Astrocyte (in vitro differentiated cells and primary cell): ENCODE measurements around the gene PODN. TPM values are rescaled to one million over a fixed set of nuclear protein-coding genes. Genes with fewer than 3 reads are reported as not detected.

Source experiments
- DNase-seq: peaks from one replicate; pipeline ENCODE4 v3.0.0-alpha.2; 2010; ENCODE audit warnings: low read depth
- FAIRE-seq: peaks from 2 replicates; lab custom pipeline; 2011; peaks lifted over from hg19 to GRCh38; lab: Jason Lieb, UNC
- H2AFZ ChIP-seq: 2 replicates; pipeline ENCODE4 v1.6.0; 2012; ENCODE audit warnings: low read depth, low read length, inconsistent platforms
- H3K27ac ChIP-seq: 2 replicates; pipeline ENCODE4 v1.5.1; 2011; ENCODE audit warnings: low read depth, low read length, inconsistent platforms
- H3K27me3 ChIP-seq: 2 replicates; pipeline ENCODE4 v1.6.0; 2011; ENCODE audit warnings: low read length, inconsistent platforms; ENCODE audit not compliant: insufficient read depth
- H3K36me3 ChIP-seq: 2 replicates; pipeline ENCODE4 v1.5.1; 2011; ENCODE audit warnings: low read length, inconsistent platforms; ENCODE audit not compliant: insufficient read depth
- H3K4me1 ChIP-seq: 2 replicates; pipeline ENCODE4 v1.5.1; 2011; ENCODE audit warnings: low read length, inconsistent platforms; ENCODE audit not compliant: insufficient read depth
- H3K4me2 ChIP-seq: 2 replicates; pipeline ENCODE4 v1.6.0; 2012; ENCODE audit warnings: low read length, inconsistent platforms
- H3K4me3 ChIP-seq: 2 replicates; pipeline ENCODE4 v1.5.1; 2011; ENCODE audit warnings: low read depth, mild to moderate bottlenecking, low read length, inconsistent platforms; ENCODE audit not compliant: insufficient read depth
- H3K79me2 ChIP-seq: 2 replicates; pipeline ENCODE4 v1.6.0; 2012; ENCODE audit warnings: mild to moderate bottlenecking, low read length, inconsistent platforms; ENCODE audit not compliant: insufficient read depth
- H3K9ac ChIP-seq: 2 replicates; pipeline ENCODE4 v1.6.0; 2012; ENCODE audit warnings: mild to moderate bottlenecking, low read length, inconsistent platforms
- H3K9me3 ChIP-seq: 2 replicates; pipeline ENCODE4 v1.5.1; 2012; ENCODE audit warnings: low read depth, mild to moderate bottlenecking, low read length, inconsistent platforms; ENCODE audit not compliant: insufficient read depth
- H4K20me1 ChIP-seq: 2 replicates; pipeline ENCODE4 v1.6.0; 2012; ENCODE audit warnings: low read length, inconsistent platforms; ENCODE audit not compliant: insufficient read depth
- H3K27ac Mint-ChIP-seq: one replicate; pipeline ENCODE4 v1.8.0; 2021; ENCODE audit warnings: mild to moderate bottlenecking, mixed read lengths; ENCODE audit not compliant: unreplicated experiment
- H3K27me3 Mint-ChIP-seq: one replicate; pipeline ENCODE4 v1.8.0; 2021; ENCODE audit warnings: low read depth, mixed read lengths; ENCODE audit not compliant: unreplicated experiment
- H3K36me3 Mint-ChIP-seq: one replicate; pipeline ENCODE4 v1.8.0; 2021; ENCODE audit warnings: low read depth, mixed read lengths; ENCODE audit not compliant: unreplicated experiment
- H3K4me1 Mint-ChIP-seq: one replicate; pipeline ENCODE4 v1.8.0; 2021; ENCODE audit warnings: low read depth, mixed read lengths; ENCODE audit not compliant: unreplicated experiment
- H3K4me3 Mint-ChIP-seq: one replicate; pipeline ENCODE4 v1.8.0; 2021; ENCODE audit warnings: mild to moderate bottlenecking, moderate library complexity, mixed read lengths; ENCODE audit not compliant: unreplicated experiment
- H3K9me3 Mint-ChIP-seq: one replicate; pipeline ENCODE4 v1.8.0; 2021; ENCODE audit warnings: mild to moderate bottlenecking, mixed read lengths; ENCODE audit not compliant: unreplicated experiment
- CTCF ChIP-seq: IDR thresholded peaks from 2 replicates; pipeline ENCODE4 v1.5.1; 2011; ENCODE audit warnings: low read depth, mild to moderate bottlenecking, inconsistent platforms, low read length, moderate library complexity; ENCODE audit not compliant: insufficient read depth
- EZH2 ChIP-seq: IDR thresholded peaks from 2 replicates; pipeline ENCODE4 v1.6.1; 2012; ENCODE audit warnings: mild to moderate bottlenecking, low read length, inconsistent platforms; ENCODE audit not compliant: insufficient read depth
- total RNA-seq: library from RNA; stranded (reverse); gene quantifications from 2 replicates; pipeline ENCODE4 v1.2.1, GENCODE V29; 2021

The PODN gene
- total RNA-seq, 1 donor from 2014 or later = 2.6 TPM

- H3K27ac Mint-ChIP-seq = no peak overlapping the region
- H2AFZ ChIP-seq = no peak overlapping the region
- H3K9me3 ChIP-seq = no peaks in the 10 kb centered on the region
- H4K20me1 ChIP-seq = no peaks in the 10 kb centered on the region
- DNase-seq = no peak
- H3K27me3 Mint-ChIP-seq = peaks cover 37% of the 10 kb centered on the region
- no peak for TF ChIP-seq CTCF
- TF ChIP-seq EZH2 = no peak
- H3K4me3 ChIP-seq = no peak overlapping the region
- peaks cover 2% of the 10 kb centered on the region for H3K4me1 ChIP-seq
- H3K27ac ChIP-seq = no peak overlapping the region
- H3K36me3 ChIP-seq = no peaks in the 10 kb centered on the region
- no peak overlapping the region for H3K4me3 Mint-ChIP-seq
- H3K9ac ChIP-seq = no peak overlapping the region
- peaks cover 4% of the 10 kb centered on the region for H3K4me1 Mint-ChIP-seq
- no peaks in the 10 kb centered on the region for H3K79me2 ChIP-seq
- peaks cover 7% of the 10 kb centered on the region for H3K9me3 Mint-ChIP-seq
- no peaks in the 10 kb centered on the region for H3K36me3 Mint-ChIP-seq
- no peaks in the 10 kb centered on the region for H3K27me3 ChIP-seq
- FAIRE-seq = no peak
- no peak overlapping the region for H3K4me2 ChIP-seq
These were observed 68.0 kb downstream of the PODN start for GRCh38 chr1:53129891-53130597.

- FAIRE-seq (no peak), DNase-seq (no peak)
- Histone ChIP-seq H3K4me3 (no peak overlapping the region), H3K4me1 (peaks cover 6% of the 10 kb centered on the region), H3K27me3 (no peaks in the 10 kb centered on the region), H3K9me3 (no peaks in the 10 kb centered on the region), H3K9ac (no peak overlapping the region), H3K27ac (no peak overlapping the region), H3K79me2 (no peaks in the 10 kb centered on the region), H3K36me3 (no peaks in the 10 kb centered on the region), H3K4me2 (no peak overlapping the region), H4K20me1 (no peaks in the 10 kb centered on the region), H2AFZ (no peak overlapping the region)
- H3K27me3 Mint-ChIP-seq = peaks cover 36% of the 10 kb centered on the region
- peaks cover 3% of the 10 kb centered on the region for H3K4me1 Mint-ChIP-seq
- H3K27ac Mint-ChIP-seq = no peak overlapping the region
- H3K36me3 Mint-ChIP-seq = no peaks in the 10 kb centered on the region
- H3K4me3 Mint-ChIP-seq = no peak overlapping the region
- TF ChIP-seq CTCF (no peak), EZH2 (no peak)
- peaks cover 7% of the 10 kb centered on the region for H3K9me3 Mint-ChIP-seq
These were observed 68.5 kb downstream of the PODN start for GRCh38 chr1:53130598-53130877.

GRCh38 chr1:53130878-53131589 is 69.0 kb downstream of the PODN start:
- TF ChIP-seq CTCF (no peak), EZH2 (no peak)
- Mint-ChIP-seq H3K27me3 (peaks cover 36% of the 10 kb centered on the region), H3K4me3 (no peak overlapping the region), H3K9me3 (peaks cover 7% of the 10 kb centered on the region), H3K36me3 (no peaks in the 10 kb centered on the region), H3K4me1 (no peaks in the 10 kb centered on the region), H3K27ac (no peak overlapping the region)
- Histone ChIP-seq H2AFZ (no peak overlapping the region), H3K27me3 (no peaks in the 10 kb centered on the region), H3K27ac (no peak overlapping the region), H3K9ac (no peak overlapping the region), H3K4me1 (peaks cover 6% of the 10 kb centered on the region), H3K4me2 (no peak overlapping the region), H3K4me3 (no peak overlapping the region), H3K79me2 (no peaks in the 10 kb centered on the region), H4K20me1 (no peaks in the 10 kb centered on the region), H3K36me3 (no peaks in the 10 kb centered on the region), H3K9me3 (no peaks in the 10 kb centered on the region)
- FAIRE-seq (no peak), DNase-seq (no peak)
